Activated naive CD8-positive, alpha-beta T cell treated with anti-CD3 and anti-CD28 coated beads, Interleukin-2, amount 50 U/mL, for 16 hours (primary cell): Measurements from ENCODE around the gene HOXB6.

Experiments
- DNase-seq: peaks from one replicate; pipeline ENCODE4 v3.0.0-alpha.2; 2020; ENCODE audit warnings: low read depth, low spot score

Gene HOXB6

GRCh38 chr17:48553190-48553547 is 51.6 kb downstream of the HOXB6 start:
- no peak for DNase-seq

DNA sequence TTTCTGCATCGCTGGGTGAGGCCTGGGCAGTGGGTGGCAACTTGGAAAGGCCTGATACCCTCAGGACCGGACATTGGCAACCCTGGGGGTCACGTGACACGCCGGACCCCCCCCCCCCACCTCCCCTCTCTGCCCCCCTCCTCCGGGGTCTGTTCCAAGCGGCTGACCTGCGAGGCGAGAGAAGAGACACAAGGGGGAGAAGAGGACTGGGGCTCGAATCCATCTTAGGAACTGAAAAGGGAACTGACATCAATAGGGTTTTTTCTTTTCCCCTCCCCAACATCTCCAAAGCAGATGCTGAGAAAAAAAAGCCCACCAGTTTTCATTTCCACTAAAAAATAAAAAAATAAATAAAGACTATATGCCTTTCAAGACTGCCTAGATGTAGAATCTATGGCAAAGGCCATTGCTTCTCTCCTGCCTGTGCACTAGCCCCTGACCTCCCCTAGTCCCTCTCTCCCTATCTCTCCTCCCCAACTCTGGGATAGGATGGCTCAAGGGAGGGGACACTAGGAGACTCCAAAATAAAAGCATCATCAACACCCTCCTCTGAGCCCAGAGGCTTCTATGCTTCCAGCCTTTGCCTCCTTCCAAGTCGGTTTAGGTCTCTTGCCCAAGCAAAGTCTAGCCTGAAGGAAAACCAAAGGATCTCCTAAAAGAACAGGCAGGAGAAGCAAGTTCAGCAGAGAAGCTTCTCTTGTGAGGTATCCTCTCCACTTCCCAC is 52.2 kb downstream of the HOXB6 start:
- no peak for DNase-seq

- no peak for DNase-seq
Measured at GRCh38 chr17:48551596-48552465, 53.0 kb downstream of the HOXB6 start.

GRCh38 chr17:48551214-48551555 is 53.6 kb downstream of the HOXB6 start:
- DNase-seq, result no peak

GRCh38 chr17:48550502-48551213 is 54.1 kb downstream of the HOXB6 start:
- DNase-seq, result no peak

DNA sequence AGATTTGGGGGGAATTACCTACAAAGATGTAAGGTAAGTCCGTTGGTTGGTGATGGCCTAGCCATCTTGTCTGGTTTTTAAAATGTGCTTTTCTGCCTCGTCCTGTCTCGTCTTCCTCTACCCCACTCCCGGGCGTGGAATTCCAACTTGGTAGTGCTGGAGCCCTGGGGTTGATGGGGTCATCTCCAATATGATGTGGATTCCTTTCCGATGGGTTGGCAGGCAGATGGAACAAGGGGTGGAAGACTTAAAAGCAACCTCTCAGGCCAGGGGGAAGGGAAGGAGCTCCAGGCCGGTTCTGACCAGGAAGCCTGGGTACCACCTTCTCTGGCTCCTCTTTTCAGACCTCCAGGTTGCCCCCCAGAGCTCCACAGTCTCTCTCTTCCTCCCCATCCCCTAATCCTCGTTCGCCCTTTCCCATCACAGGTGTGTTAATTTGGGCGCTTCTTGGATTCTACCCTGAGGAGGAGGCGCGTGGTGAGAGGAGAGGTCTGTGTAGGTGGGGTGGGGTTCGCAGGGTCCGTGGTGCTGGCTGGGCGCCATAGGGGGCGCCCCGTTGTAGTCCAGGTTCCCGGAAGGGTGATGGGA is 54.8 kb downstream of the HOXB6 start:
- DNase-seq, result no peak

- DNase-seq, result no peak
Measured at GRCh38 chr17:48549281-48549630, 55.5 kb downstream of the HOXB6 start.

DNA sequence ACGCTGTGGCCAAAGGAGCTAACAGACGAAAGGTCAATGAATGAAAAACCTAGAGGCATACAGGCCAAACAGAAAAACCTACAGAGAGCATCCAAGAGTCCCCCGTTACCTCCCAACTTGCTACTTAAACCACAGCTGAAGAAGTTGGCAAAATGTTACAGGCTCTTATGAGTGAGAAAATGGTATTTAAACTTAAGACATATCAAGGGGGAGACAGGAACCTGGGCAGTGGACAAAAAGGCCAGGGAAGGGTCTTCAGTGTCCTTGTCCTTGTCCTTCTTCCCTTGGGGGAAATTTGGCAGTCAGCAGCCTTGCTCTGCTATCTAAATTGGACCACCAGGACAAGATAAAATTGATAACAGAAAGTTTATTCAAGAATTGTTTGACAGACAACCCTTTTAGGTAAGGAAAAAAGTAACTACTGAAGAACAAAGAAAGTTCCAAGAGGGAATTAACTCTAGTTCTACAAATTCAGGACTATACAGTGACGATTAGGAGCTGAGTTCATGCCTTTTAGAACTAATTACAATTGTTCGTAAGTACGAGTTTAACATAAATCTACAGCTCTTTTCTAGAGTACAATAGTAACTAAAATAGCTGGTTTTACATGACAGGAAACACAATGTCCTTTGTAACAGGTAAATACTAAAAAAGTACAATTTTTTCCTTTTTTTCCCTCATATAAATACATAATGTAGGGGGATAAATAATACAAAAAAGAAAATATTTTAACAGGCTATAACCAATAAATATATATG is 56.1 kb downstream of the HOXB6 start:
- DNase-seq, result no peak

DNA sequence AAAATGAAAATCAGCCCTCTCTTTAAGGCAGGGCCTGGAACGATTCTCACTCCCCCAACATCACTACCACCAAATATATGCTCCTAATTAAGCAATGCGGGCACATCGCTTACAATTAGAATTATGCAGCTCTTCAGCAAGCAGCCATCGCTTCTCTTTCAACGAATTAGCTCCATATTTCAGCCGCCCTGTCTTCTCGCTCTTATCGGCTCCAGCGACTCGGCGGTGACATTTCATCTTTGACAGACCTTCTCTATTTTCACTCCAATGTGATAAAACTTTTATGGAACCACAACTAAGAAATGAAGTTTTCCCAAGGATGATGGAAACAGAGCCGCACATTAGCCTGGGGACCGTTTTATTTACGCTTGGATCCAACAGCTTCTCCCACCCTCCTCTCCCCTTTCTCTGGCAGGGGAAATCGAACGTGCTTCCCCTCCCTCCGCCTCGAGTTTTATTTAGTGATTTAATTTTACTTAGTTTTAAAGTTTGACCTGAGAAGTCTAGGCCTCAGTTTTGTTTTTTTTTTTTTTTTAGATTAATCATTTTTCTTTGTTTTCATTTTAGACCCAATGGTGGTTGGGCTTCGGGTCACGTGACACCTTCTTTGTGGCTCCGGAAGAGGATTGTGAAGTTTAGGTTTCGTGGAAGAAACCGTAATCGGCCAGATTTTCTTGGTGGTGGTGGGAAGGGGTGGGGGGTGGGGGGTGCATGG is 56.8 kb downstream of the HOXB6 start:
- no peak for DNase-seq

DNA sequence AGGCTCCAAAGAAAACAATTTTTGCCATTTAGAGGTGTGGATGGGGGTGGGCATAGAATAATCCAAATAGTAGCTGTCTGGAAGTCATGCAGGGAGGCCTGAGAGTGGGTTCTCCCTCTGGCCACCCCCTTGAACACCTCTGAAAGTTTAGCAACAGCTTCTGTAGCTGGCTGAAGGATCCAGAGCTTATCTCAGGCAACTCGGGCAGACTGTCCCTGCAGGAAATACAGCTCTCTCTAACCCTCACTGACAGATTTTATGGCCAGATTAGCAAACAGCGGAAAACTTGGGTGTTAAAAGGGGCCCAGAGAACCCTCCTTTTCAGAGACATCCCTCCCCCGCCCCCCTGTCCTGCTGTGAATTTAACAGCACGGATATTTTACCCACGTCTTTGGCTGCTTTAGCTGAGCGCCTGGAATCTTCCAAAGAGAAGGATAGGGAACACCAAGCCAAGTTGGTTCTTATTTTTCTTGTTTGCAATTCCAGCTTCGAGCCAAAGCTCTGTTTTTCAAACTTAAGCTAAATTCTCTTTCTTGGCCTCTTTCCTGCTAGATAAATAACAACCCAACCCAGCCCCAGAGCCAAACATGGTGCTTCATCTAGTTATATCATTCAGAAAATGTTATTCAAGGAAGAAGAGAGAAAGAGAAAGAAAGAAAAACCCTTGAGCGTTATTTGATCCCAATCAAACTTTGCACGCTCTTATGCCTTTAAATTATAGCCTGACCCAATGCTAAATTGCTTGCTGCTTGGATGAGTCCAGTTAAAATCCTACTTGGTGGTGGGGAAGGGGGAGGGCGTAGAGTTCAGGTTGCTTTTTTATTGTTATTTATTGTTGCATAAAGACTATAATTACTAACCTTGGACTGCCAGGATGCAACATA is 57.6 kb downstream of the HOXB6 start:
- DNase-seq, result no peak

GRCh38 chr17:48546137-48546923 is 58.5 kb downstream of the HOXB6 start:
- no peak for DNase-seq
